Lung (tissue), 12 donors: ENCODE results near the gene HIF3A. TPM values are rescaled to one million over a fixed set of nuclear protein-coding genes. Genes with fewer than 3 reads are reported as not detected.

ENCODE experiments used
- ATAC-seq: fragments of 200-7000 bp; cut with Tn5 transposase; one replicate; pipeline ENCODE4 v1.9.1; 2020; ENCODE audit warnings: moderate number of reproducible peaks; ENCODE audit not compliant: insufficient read depth, low FRiP score
- DNase-seq, 3 donors: peaks; one replicate each; pipeline ENCODE4 v3.0.0-alpha.2; 2013 to 2017
- H3K27ac ChIP-seq, 2 donors: one replicate each; pipeline ENCODE4 v1.5.1; 2013; ENCODE audit warnings: mild to moderate bottlenecking in 2 of 2, moderate library complexity in 2 of 2, control low read depth in 1 of 2, inconsistent platforms in 1 of 2, low read depth in 1 of 2, low read length in 1 of 2
- H3K27me3 ChIP-seq, 3 donors: one replicate each; pipeline ENCODE4 v1.5.1; 2013; ENCODE audit warnings: low read length in 2 of 3; ENCODE audit not compliant: control insufficient read depth in 3 of 3, insufficient read depth in 3 of 3
- H3K36me3 ChIP-seq, 4 donors: one replicate each; pipeline ENCODE4 v1.5.1; 2013; ENCODE audit warnings: low read length in 4 of 4, mild to moderate bottlenecking in 1 of 4, moderate library complexity in 1 of 4; ENCODE audit not compliant: control insufficient read depth in 4 of 4, insufficient read depth in 4 of 4
- H3K4me1 ChIP-seq, 5 donors: one replicate each; pipeline ENCODE4 v1.5.1; 2013; ENCODE audit warnings: low read length in 5 of 5, mild to moderate bottlenecking in 2 of 5, moderate library complexity in 1 of 5; ENCODE audit not compliant: control insufficient read depth in 5 of 5, insufficient read depth in 5 of 5
- H3K4me3 ChIP-seq: one replicate; pipeline ENCODE4 v1.5.1; 2013; ENCODE audit warnings: mild to moderate bottlenecking, control low read depth, moderate library complexity
- H3K9ac ChIP-seq, 2 donors: one replicate each; pipeline ENCODE4 v1.5.1; 2013; ENCODE audit warnings: low read length in 2 of 2, control low read depth in 1 of 2; ENCODE audit not compliant: insufficient read depth in 1 of 2
- H3K9me3 ChIP-seq, 4 donors: one replicate each; pipeline ENCODE4 v1.5.1; 2013; ENCODE audit warnings: low read length in 3 of 4, mild to moderate bottlenecking in 1 of 4, moderate library complexity in 1 of 4; ENCODE audit not compliant: control insufficient read depth in 4 of 4, insufficient read depth in 3 of 4
- CTCF ChIP-seq: IDR thresholded peaks from 2 replicates; pipeline ENCODE4 v1.5.1; 2012; ENCODE audit warnings: mild to moderate bottlenecking; ENCODE audit errors: control extremely low read depth, extremely low read depth
- WGBS, 2 donors: extraction: QIAGEN DNeasy Blood & Tissue Kit; methylation state at CpG; one replicate each; pipeline ENCODE4 v1.1.7; 2013; 5-methylcytosine and 5-hydroxymethylcytosine counted together
- polyA plus RNA-seq, 2 donors: library from polyadenylated mRNA; stranded (reverse); fragments of 200-250 nt; gene quantifications; one replicate each; pipeline ENCODE4 v1.2.1, GENCODE V29; 2013
- total RNA-seq, 2 donors: library from RNA; depleted of rRNA in 1 of 2; stranded (reverse); fragments of >200 nt in 1 of 2; gene quantifications; one replicate each; pipeline ENCODE4 v1.2.1, GENCODE V29; 2014 to 2021
- donor health status: control.
- donor health status: control.
- donor health status: Bipolar disorder and iron deficiency.
- donor health status: healthy.
- donor health status: DM: yes; HTN: yes; CAD: no.

Gene HIF3A
- total and polyA plus RNA-seq, 4 donors = 24.1 to 315 (median 63.4) TPM

- Histone ChIP-seq H3K4me3 (no peak overlapping the region), H3K27ac (no peak overlapping the region), H3K9me3 (no peaks in the 10 kb centered on the region), H3K9ac (no peak overlapping the region), H3K27me3 (no peaks in the 10 kb centered on the region), H3K36me3 (peaks cover 8 to 54% (median 29%) of the 10 kb centered on the region in 4 donors), H3K4me1 (peaks cover 0 to 35% (median 5%) of the 10 kb centered on the region in 5 donors)
- TF ChIP-seq CTCF = no peak
- WGBS, 2 donors = 94 to 96% methylated on average over 14 to 16 of the region's 16 CpGs
- ATAC-seq = no peak
- DNase-seq = no peak
Observed at GRCh38 chr19:46390121-46390858, 93.4 kb downstream of the HIF3A start.

- ATAC-seq = no peak
- Histone ChIP-seq H3K9me3 (no peaks in the 10 kb centered on the region), H3K9ac (no peak overlapping the region), H3K36me3 (peaks cover 8 to 54% (median 29%) of the 10 kb centered on the region in 4 donors), H3K27me3 (no peaks in the 10 kb centered on the region), H3K4me3 (no peak overlapping the region), H3K4me1 (peaks cover 0 to 35% (median 5%) of the 10 kb centered on the region in 5 donors), H3K27ac (no peak overlapping the region)
- DNase-seq = no peak
- no peak for TF ChIP-seq CTCF
- 94 to 96% methylated on average over 18 of the region's 18 CpGs for WGBS, 2 donors
Observed at GRCh38 chr19:46390866-46391265, 94.0 kb downstream of the HIF3A start.

GRCh38 chr19:46391296-46392251 lies 94.7 kb downstream of the HIF3A start:
- TF ChIP-seq CTCF = no peak
- 91 to 92% methylated on average over 33 of the region's 33 CpGs for WGBS, 2 donors
- DNase-seq (no peak), ATAC-seq (no peak)
- peaks cover 0 to 35% (median 5%) of the 10 kb centered on the region in 5 donors for H3K4me1 ChIP-seq
- peaks cover 8 to 52% (median 28%) of the 10 kb centered on the region in 4 donors for H3K36me3 ChIP-seq
- H3K27me3 ChIP-seq = no peaks in the 10 kb centered on the region
- no peak overlapping the region for H3K9ac ChIP-seq
- no peak overlapping the region for H3K4me3 ChIP-seq
- no peaks in the 10 kb centered on the region for H3K9me3 ChIP-seq
- H3K27ac ChIP-seq = no peak overlapping the region
